GM21515 (cell line): ENCODE data around the gene RAB5B.
"Not testable (repeated sequence)": the region's sequence is repeated elsewhere in the genome, so short reads cannot be mapped to it uniquely, and the experiment has no call there.

Experiments
- ATAC-seq: cut with Tn5 transposase; IDR thresholded peaks from one replicate; pipeline ENCODE4 v1.9.1; 2021; ENCODE audit not compliant: unreplicated experiment

The RAB5B gene

DNA sequence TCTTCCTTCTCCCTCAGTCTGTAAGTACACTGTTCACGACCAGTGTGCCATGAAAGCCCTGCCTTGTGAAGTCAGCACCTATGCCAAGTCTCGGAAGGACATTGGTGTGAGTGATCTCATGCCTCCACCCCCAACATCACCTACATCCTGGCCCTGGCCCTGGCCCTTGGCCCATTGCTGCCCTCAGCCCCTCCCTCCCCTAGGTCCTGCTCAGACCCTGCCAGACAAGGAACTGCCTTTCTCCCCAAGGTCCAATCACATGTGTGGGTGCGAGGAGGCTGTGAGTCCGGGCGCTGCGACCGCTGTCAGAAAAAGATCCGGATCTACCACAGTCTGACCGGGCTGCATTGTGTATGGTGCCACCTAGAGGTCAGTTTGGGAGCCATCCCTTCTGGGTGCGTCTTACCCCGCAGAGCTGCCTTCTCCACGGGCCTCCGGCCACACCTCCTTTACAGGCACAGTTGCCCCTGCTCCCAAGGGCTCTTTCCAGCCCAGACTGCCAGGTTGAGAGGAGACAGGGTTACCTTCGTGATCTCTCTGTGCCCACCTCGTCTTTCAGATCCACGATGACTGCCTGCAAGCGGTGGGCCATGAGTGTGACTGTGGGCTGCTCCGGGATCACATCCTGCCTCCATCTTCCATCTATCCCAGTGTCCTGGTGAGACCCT, 33.7 kb upstream of the RAB5B start:
- peak; percentile 95 for ATAC-seq

DNA sequence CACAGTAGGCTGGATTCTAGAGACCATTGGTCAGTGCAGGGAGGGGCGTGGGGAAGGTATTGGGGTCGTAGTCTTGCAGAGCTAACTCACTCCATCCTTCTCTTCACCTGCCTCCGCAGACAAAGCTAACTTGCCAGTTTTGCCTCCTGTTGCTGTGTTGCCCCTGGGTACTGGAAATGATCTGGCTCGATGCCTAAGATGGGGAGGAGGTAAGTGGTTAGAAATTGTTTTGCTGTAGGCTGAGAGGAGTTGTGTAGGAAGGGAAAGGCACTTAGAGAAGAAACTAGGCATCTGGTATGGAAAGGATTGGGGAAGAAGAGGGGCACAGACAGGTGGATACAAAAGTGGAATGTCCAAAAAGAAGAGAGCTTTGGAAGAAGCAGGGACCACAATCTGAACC, 31.8 kb upstream of the RAB5B start:
- ATAC-seq = no peak

DNA sequence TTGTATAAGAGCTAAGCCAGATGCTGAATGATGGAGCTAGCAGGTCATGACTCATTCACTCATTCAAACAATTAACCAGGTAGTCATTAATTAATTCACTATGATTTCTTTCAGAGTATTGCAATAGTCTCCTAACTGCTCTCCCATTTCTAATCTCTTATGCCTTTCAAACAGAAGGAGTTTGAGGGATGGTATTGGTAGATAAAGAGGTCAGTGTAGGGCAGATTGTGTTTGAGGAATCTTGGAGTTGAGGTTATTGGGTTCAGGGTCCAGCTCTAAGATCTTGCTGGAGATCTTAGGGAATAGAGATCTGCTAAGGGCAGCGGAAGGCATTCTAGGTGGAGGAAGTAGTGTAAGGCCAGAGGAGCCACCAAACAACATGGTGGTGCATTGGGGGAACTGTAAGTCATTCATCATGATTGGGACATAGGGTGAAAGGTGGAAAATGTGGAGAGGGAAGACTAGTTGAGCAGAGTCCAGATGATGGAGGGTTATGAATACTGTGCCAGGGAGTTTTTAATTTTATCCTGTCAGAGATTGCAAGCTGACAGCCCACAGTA, 31.2 kb upstream of the RAB5B start:
- ATAC-seq = no peak

DNA sequence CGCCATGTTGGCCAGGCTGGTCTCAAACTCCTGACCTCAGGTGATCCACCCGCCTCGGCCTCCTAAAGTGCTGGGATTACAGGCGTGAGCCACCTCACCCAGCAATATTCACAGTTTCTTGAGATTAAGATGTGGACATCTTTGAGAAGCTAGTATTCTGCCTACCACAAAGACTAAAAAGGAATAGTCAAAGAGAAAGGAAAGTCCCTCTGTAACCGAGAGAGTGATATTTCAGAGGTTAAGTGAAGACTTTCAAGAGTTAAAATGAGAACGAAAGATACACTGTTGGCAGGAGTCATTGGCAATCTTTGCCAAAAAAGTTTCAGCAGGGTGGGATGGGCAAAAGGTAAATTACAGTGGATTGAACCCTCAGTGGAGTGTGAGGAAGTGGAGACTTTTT, 27.3 kb upstream of the RAB5B start:
- ATAC-seq = no peak

DNA sequence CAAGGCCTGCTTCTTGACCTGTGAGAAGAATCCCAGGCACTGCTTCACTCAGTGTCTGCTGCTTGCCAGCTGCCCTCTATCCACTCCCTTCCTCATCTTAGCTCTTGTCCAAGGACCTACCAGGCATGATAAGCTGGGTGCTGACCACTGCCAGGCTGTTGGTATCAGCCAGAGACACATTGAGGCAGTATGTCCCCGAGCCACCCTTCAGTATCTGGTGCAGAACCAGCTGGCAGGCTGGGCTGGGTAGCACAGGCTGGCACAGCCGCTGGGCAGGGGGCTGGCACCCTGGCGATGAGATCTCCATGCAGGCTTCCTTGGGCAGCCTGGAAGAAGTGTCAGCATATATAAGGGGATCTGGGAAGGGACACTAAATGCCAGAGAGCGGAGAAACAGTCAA, 18.5 kb upstream of the RAB5B start:
- ATAC-seq = no peak

DNA sequence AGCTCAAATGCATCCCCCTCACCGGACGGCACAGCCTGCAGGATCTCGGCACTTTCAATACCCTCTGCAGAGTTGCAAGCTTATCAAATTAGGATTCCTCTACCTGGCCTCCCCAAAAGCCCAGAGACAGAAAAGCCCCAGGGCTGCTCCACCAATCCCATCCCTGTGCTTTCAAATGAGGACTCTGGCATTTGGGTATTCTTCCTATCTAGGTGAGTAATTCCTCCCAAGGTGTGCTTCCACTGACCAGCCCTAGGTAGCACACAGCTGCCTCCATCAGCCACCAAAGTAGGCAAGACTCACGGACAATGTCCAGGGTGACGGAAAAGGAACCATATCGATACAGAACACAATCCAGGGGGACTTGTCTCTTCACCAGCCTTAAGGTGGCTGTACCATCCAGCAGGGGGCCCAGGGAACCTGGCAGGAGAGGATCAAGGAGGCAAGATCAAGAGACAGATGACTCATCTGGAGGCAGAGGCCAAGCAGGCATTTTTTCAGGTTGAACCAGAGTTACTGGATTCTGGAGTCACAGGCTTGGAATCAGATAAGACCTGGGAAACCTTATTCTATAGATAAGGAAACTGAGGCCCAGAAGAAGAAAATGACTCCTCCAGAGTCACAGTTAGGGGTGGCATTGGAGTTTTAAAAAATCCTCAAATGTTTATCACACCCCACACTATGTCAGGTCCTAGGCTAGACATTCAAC, 17.9 kb upstream of the RAB5B start:
- ATAC-seq = no peak

DNA sequence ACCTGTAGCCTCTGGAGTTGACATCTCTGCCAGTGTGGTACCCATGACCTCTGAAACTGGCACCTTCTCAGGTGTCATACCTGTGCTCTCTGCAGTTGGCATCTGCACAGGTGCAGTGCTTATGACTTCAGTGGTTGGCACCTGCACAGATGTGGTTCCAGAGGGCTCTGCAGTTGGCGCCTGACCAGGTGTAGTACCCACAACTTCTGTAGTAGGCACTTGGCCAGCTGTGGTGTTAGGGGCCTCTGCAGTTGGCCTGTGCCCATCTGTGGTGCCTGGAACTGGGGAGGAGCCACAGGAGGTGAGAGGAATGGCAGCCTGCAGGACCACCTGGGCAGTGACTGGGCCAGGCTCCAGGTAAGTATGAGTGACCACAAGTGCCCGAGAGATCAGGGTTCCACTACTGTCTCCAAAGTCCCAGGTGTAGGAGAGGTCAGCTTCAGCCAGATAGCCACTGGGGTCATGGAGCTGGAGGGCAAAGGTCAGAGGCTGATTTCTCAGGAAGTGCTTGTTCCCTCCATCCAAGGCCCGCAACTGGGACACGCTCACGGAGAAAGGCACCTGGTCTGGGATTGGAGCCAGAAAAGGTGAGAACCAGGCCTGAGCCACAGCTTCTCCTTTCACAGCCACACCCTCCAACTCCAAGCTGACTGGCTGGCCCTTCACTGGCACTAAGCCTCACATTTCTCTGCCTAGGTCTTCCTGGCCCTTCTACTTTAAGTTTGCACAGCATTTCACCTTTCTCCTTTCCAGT, 16.6 kb upstream of the RAB5B start:
- no peak for ATAC-seq

DNA sequence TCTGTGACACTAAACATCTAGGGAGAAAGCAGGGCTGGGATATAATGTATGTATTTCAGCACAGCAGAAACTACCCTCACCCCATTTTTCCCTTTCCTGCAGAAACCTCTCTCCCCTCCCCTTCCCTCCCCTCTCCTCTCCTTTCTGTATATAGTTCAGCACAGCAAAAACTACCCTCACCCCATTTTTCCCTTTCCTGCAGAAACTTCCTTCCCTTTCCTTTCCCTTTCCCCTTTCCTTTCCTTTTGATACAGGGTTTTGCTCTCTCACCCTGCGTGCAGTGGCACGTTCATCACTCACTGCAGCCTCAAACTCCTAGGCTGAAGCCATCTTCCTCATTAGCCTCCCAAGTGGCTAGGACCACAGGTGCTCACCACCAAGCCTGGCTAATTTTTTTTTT, 10.1 kb upstream of the RAB5B start:
- ATAC-seq = no peak

DNA sequence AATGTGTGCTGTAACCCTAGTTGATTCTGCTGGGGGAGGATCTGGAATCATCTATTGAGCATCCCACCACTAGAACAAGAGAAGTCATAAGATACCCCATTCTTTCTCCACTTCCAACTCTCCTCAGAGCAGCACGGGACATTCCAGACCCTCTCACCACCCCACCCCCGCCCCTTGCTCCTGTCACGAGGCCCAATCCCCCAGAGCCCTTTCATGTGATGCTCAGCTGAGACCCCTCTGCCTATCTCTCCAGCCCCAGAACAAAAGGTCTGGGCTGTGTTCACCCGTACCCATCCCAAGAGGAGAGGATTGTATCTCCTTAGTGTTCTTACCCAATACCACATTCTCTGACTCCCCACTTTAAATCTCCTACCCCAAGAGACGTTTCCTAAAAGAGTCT, 8.6 kb upstream of the RAB5B start:
- ATAC-seq = no peak

DNA sequence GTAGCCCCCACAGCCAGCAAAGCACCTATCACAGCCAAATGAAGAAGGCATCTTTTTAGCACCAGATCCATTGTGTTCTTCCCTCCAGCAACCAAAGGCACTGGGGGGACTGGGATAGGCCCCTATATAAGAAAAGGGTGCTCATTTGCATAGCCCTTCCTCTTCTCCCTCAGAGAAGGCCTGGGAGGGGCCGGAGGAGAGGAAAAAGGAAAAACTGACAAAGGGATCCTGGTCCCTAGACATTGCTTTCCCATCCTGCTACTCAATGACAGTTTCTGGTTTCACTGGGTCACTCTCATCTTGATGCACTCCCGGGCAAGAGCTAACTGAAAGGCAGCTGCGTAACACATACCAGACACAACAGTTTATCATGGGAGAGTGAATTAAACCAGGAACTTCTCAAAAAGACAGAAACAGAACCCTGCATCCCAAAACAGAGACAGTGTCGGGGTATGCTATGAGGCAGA, 7.9 kb upstream of the RAB5B start, which contains the start of gene PMEL:
PMEL (minus strand) TSS at position 102 of the 467 bp plus-strand sequence; CDS start at position 71, 31 bp downstream.
- no peak for ATAC-seq

DNA sequence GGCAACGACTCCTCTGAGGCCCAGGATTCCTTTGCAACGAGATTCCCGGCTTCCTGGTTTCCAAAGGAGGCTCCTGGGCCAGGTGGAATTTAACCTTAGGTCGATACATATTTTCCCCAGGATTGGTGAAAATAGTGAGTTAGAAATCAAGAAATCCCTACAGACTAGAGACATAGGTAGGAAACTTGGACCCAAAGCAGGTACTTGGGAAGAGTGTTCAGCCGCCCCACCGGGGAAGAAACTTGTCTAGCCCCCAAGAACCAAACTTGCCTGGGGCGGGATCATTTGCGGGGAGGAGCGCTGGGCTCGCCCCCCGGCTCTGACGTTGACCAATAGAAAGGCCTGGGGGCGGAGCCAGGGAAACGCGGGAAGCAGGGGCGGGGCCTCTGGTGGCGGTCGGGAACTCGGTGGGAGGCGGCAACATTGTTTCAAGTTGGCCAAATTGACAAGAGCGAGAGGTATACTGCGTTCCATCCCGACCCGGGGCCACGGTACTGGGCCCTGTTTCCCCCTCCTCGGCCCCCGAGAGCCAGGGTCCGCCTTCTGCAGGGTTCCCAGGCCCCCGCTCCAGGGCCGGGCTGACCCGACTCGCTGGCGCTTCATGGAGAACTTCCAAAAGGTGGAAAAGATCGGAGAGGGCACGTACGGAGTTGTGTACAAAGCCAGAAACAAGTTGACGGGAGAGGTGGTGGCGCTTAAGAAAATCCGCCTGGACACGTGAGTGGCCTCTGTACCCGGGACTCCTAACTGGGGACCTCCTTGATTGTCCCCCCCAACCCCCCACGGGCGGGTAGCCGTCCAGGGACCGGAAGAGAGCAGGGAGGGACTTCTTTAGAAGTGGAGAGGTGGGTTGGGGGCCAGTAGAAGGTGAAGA, 7.2 kb upstream of the RAB5B start, which contains the start of gene CDK2:
CDK2 (plus strand) TSS at position 423 of the 874 bp plus-strand sequence; CDS start at position 602, 179 bp downstream.
- peak; percentile 91 for ATAC-seq

DNA sequence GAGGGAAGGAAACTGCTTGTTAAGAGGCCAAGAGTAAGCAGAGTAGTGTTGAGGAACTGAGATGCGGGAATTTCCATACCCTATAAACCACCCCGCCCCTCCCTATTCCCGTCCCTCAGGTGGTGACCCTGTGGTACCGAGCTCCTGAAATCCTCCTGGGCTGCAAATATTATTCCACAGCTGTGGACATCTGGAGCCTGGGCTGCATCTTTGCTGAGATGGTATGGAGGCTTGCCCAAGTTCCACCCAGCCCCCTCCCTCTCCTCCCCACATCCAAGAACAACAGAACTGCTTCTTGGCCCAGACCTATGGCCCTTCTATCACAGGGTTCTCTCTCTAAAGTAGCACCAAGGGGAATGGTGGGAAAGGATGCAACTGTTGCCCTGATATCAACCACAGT, 4.5 kb upstream of the RAB5B start:
- ATAC-seq = no peak

DNA sequence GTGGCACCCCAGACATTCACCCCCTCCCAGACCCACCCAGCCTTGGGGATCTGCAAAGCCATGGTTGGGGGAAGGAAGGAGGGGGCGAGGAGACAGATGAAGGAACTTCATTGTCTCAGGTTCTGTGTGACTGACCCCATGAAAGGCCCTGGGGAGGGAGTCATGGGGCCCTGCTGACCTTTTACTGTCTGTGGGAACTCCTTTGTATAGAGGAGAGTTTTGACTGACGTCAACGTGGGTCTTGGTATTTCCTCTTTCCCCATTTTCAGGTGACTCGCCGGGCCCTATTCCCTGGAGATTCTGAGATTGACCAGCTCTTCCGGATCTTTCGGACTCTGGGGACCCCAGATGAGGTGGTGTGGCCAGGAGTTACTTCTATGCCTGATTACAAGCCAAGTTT, 3.1 kb upstream of the RAB5B start:
- ATAC-seq = no peak

DNA sequence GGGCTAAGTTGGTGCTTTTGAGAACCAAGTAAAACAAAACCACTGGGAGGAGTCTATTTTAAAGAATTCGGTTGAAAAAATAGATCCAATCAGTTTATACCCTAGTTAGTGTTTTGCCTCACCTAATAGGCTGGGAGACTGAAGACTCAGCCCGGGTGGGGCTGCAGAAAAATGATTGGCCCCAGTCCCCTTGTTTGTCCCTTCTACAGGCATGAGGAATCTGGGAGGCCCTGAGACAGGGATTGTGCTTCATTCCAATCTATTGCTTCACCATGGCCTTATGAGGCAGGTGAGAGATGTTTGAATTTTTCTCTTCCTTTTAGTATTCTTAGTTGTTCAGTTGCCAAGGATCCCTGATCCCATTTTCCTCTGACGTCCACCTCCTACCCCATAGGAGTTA, 1.8 kb upstream of the RAB5B start:
- ATAC-seq = no peak

DNA sequence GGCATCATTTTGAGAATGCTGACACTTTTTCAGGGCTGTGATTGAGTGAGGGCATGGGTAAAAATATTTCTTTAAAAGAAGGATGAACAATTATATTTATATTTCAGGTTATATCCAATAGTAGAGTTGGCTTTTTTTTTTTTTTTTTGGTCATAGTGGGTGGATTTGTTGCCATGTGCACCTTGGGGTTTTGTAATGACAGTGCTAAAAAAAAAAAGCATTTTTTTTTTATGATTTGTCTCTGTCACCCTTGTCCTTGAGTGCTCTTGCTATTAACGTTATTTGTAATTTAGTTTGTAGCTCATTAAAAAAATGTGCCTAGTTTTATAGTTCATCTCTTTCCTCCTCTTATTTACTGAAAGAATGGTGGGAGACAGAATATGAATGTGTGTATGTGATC, 1.4 kb upstream of the RAB5B start:
- no peak for ATAC-seq

DNA sequence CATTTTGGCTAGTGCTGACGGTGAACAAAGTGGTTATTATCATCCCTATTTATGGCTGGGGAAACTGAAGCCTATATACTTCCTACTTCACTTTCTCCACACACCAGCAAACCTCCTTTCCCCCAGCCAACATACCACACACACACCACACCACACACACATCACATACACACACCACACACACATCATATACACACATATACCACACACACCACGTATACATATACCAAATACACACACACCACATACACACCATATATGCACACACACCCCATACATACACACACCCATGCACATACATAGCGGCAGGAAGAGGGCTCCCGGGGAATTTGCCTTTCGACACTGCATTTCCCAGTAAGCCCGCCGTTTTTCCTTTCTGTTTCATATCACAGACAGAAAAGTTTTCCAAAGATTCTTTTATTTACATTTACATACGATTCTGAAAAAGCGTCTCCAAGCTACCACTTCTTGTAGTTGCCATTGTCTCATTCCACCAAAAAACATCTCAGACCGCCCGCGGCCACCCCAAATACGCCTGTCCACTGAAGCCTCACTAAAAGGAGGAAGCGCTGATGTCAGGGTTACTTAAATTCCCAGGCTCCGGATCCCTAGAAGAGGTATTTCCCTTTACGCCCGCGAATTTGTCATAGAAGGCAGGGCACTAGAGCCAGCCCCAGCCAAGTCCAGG, 823 bp upstream of the RAB5B start:
- no peak for ATAC-seq

DNA sequence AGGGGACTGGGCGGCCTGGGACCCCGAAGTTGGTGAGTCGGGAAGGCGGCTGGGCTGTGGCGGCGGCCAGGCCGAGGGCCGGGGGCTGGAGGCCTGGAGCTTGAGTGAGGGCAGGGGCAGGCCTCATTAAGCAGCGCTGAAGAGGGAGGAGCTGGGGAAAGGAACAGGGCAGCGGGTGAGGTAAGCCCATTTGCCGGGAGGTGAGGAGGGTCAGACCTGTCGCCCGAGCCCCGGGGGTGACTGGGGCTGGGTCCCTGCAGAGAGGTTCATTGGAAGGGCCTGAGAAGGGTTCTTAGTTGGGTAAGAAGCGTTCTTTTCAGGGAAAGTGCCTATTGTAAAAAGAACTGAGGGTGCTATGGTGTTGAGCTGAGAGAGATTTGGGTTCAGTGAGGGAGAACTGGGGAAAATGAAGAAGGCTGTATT, 441 bp downstream of the RAB5B start:
- ATAC-seq = peak; percentile 11

DNA sequence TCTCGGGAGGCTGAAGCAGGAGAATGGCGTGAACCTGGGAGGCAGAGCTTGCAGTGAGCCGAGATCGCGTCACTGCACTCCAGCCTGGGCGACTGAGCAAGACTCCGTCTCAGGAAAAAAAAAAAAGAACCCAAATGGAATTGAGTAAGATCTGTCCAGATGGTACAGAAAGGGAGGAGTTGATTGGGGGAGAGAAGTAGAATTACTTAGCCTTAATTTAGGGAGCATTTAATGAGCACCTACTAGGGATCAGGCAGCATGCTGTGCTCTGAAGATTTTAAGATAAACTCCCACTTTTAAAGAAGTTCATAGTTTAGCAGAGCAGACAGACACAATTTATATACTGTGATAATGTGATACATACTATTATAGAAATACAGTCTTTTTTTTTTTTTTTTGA, 4.5 kb downstream of the RAB5B start:
- ATAC-seq = no peak

DNA sequence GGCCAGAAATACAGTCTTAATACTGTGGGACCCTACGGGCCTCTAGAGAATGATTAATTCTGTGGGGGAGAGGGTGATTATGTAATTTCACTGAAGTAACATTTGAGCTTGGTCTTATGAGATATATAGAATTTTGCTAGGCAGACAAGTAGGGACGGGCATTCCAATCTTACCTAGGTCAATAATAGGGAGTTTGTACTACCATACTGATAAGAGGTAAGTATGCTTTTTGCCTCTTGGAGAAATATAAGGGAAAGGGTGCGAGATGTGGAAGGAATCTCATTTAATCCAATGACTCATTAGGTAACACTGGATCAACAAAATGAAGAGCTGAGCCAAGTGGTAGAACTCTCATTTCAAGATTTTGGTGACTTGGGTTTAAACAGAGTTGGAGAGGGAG, 5.2 kb downstream of the RAB5B start:
- ATAC-seq = no peak

DNA sequence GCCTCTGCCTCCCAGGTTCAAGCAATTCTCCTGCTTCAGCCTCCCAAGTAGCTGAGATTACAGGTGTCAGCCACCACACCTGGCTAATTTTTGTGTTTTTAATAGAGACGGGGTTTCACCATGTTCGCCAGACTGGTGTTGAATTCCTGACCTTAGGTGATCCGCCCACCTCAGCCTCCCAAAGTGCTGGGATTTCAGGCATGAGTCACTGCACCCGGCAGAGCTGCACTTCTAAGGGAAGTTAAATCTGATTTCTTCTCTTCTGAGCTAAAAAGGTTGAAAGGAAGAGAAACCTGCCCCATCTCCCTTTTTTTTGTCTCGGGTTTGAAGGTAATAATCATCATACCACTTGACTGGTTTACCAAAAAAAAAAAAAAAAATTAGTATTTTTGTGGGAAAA, 8.0 kb downstream of the RAB5B start:
- ATAC-seq = not testable (repeated sequence)
